Esophagus squamous epithelium (tissue), 4 donors: ENCODE measurements around the gene ACSS2.

Experiments used
- POLR2A ChIP-seq, 4 donors: fragments of 450-650 bp; IDR thresholded peaks; one replicate each; pipeline ENCODE4 v1.6.1; 2017; ENCODE audit warnings: antibody characterized with exemption in 4 of 4, mild to moderate bottlenecking in 4 of 4, moderate library complexity in 3 of 4
- TF ChIP-seq, protein P1 (sequence below), 6 experiments: fragments of 450-650 bp in 4 of 6; fragments of 200-600 bp in 2 of 6; sonication (generic) in 2 of 6; IDR thresholded peaks; one replicate each; pipeline ENCODE4 v1.5.1; 2016 to 2019; ENCODE audit warnings: antibody characterized with exemption in 6 of 6, mild to moderate bottlenecking in 4 of 6, moderate library complexity in 4 of 6

DNA sequence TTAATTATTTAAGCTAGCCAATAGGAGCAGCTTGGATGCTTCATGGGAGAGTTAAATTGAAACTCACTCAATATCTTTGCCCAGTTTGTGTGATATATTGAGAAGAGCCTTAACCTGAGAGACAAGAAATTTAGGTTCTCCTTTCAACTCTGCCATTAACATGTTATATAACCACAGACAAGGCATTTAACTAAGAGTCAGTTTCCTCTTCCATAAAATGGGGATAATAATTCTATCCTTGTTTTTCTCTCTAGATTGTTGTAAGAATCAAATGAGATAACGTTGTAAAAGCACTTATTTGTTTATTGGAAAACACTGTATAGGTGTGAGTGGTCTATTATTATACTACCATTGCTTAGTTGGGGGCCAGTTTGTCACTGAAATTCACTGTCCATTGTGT is 7.8 kb downstream of the ACSS2 start:
- no peak for TF ChIP-seq POLR2A (IDR thresholded peaks at IDR 0.05)
- TF ChIP-seq, protein P1, sequence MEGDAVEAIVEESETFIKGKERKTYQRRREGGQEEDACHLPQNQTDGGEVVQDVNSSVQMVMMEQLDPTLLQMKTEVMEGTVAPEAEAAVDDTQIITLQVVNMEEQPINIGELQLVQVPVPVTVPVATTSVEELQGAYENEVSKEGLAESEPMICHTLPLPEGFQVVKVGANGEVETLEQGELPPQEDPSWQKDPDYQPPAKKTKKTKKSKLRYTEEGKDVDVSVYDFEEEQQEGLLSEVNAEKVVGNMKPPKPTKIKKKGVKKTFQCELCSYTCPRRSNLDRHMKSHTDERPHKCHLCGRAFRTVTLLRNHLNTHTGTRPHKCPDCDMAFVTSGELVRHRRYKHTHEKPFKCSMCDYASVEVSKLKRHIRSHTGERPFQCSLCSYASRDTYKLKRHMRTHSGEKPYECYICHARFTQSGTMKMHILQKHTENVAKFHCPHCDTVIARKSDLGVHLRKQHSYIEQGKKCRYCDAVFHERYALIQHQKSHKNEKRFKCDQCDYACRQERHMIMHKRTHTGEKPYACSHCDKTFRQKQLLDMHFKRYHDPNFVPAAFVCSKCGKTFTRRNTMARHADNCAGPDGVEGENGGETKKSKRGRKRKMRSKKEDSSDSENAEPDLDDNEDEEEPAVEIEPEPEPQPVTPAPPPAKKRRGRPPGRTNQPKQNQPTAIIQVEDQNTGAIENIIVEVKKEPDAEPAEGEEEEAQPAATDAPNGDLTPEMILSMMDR (IDR thresholded peaks at IDR 0.05): no peak
